NCI-H1417 (cell line): ENCODE measurements around the gene TSR3.
A peak's percentile ranks its signal among the peaks of the same experiment; 100 is the strongest.
"Not testable (repeated sequence)": the region's sequence is repeated elsewhere in the genome, so short reads cannot be mapped to it uniquely, and the experiment has no call there.

ENCODE experiments used
- DNase-seq, 3 experiments: peaks; one replicate each; lab custom pipeline; 2025; lab: John Stamatoyannopoulos, UW

TSR3 gene

DNA sequence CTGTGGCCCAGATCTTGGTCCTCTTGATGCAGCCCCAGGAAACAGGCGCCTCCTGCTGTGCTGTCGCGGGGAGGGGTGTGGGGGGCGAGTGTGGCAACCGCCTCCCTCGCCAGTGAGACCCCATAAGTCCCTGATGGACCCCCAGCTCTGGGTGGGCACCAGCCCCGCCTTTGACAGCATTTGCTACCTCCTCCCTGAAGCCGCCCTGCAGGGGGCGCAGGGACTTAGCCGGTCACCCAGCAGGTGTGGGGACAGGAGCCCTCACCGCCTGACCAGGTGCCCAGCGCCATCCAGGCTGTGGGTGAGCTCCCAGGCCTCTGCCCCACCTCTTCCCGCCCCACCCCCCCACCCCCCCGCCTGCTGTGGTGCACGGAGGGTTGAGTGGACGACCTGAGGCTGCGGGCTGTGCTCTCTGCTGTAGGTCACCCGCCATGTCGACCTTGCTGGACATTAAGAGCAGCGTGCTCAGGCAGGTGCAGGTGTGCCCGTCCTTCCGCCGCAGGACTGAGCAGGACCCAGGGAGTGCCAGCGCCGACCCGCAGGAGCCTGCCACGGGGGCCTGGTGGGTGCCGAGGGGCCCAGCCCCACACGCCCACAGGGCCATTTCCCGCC lies 13.5 kb downstream of the TSR3 start:
- peak; percentile 35 to 67 (median 41) for DNase-seq

DNA sequence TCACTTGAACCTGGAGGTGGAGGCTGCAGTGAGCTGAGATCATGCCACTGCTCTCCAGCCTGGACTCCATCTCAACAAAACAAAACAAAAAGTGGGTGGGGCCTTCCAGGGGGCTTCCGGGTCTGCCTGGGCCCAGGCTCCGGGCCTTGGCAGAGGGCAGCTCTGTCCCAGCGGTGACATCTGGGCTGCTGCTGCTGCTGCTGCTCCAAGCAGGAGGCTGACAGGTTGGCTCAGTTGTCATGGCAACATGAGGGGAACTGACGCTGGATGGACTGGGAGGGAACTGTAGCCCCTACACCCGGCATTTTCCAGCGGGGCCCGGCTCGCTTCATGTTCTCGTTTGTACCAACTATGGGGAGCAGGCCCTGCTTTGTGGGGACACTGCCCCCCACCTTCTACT lies 14.2 kb downstream of the TSR3 start:
- DNase-seq: peak in 1 of 3 experiments; percentile 37

DNA sequence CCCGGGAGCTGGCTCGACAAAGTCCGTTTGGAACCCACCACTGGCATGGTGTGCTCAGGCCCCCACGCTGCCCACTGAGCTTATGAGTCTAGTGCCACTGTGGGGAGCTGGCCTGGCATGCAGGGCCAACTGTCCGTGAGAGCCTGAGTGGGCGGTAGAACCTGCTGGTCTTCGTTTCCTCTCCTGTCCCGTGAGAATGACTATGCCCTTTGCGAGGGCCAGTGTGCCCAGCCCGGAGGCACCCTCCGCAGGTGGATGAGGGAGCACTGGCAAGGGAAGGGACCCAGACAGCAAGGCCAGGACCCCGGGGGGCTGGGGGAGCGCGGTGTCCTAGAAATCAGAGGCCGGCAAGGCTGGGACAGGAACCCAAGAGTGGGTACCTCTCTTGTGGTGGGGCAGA lies 15.1 kb downstream of the TSR3 start:
- no peak for DNase-seq

DNA sequence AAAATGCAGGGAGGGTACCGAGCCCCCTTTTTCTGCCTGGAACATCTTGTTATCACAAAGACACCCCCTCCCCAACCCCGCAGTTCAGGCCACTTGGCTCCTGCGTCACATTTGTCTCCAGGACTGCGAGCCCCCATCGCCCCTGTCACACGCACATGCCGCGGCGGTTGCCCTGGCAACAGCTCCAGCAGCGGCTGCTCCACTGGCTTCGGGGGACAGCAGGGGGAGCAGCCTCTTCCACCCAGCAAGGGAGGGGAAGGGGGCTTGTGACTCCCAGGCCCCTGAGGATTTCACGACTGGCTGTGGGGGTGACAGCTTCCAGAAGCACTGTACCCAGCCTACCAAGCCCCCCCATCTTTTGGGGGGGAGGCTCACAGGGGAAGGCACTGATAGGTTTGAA lies 15.7 kb downstream of the TSR3 start:
- DNase-seq: peak in 2 of 3 experiments; percentile 59 to 72

DNA sequence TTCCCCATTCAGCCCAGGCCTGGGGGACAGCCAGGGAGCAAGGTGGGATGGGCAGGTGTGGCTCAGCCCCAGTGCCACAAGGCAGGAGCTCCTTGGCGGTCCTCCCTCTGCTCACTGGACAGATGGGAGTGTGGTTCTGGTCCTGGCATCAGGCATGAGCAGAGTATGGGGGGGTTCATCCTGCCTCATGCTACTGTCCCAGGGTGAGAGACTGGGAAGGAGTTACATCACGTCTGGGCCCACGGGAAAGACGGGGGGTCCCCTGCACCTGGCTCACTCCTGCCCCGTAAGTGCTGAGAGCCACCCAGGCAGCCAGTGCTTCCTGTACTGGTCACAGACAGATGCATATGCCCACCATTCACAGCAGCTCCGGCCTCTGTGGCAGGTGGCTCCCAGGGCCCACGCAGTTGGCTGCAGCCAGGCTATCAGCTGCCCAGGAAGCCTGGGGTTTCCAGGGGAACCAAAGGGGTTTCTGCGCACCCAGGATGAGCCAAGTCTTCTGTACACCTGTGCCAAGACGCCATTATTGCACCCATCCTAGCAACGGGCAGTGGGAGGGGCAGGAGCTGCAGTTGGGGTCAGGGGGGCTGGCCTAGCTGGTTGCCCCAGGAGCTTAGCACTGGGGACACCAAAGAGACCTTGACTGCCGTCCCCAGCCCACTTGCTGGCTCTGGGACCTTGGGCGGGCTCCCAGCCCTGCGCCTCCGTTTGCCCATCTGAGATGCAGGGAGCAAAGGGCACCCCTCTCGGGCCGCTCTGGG lies 16.3 kb downstream of the TSR3 start:
- peak in 2 of 3 experiments; percentile 56 to 71 for DNase-seq

DNA sequence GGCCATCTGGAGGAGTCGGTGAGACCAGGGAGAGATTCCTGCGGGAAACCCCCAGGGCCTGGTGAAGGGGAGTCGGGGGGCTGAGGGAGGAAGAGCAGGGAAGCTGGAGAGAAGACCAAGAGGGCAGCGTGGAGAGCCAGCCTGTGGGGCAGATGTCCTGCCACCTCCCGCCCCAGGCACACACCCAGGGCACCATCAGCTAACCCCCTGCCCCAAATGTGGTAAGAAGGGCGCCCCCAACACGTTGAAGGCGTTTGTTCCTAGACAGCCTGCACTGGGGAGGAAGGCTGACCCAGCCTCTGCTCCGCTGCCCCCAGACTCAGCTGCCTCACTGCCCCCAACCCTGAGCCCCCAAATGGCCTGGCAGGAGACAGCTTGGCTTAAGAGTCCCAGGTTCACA lies 16.9 kb downstream of the TSR3 start:
- DNase-seq: no peak

DNA sequence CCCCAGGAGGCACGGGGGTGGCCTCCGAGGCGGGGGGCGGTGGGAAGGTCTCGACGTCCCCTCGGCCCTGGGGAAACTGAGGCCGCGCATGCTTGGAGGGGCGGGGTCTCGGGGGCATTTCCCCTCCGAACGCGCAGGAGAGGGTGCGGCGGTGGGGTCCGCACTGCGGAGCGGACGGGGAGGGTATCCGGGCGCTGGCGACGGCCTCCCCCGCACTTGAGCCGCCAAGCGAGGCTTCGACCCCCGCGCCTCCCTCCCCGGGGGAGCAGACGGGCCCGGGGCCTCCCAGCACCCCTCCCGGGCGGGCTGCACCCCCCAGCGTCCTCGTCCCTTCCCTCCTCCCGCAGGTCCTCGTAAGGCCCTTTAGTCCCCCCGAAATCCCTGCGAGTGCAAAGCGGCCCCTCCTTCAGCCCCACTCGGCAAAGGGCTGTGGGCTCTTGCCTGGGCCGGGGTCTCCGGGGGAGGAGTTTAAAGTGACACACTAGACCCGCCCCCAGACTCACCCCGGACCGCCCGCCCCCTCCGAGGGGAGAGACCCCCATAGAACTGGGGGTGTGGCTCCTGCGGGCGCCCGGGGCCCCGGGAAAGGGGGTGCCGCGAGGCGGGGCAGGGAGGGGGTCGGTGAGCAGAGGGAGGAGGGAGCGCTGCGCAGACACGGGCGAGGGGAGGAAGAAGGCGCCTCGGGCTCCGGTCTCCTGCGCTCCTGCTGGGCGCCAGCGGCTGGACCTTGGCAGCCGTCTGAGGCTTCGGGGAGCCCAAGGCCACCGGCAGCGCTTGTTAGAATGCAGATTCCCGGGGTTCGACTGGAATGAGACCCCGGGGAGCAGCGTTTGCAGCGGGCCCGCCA lies 17.6 kb downstream of the TSR3 start:
- peak in 1 of 3 experiments; percentile 37 for DNase-seq

DNA sequence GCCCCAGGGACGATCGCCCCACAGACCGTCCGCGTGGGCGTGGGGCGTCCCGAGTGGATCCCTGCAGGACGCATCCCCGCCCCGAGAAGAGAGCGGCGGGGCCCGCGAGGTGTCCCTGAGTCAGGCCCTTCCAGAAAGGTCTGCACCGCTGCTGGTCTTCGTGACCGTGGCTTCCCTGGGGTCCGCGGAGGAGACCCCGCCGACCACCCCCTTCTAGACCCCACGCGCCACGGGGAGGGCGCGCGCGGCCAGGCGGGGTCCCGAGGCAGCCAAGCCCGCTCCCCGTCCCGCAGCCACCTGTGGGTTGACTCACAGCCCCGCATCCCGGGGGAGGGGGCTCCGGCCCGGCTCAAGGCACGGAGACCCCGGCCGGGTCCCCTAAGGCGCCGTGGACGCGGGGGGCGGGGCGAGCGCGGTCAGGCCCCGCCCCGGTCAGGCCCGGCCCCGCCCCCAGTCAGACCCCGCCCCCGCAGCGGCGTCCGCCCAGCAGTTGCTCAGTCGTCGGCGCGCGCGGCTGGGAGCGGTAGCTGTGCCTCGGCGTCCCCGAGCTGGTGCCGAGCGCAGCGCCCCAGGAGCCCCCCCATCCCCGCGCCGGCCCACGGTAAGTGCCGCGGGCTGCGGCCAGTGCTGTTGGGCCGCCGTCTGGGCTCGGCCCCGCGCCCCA lies 18.4 kb downstream of the TSR3 start, which contains the start of gene BAIAP3:
Gene BAIAP3, plus strand, starts transcription at position 497 of the 664 bp plus-strand sequence. CDS start 4,905 bp downstream, outside the sequence.
- DNase-seq: peak; percentile 45 to 49 (median 46)

DNA sequence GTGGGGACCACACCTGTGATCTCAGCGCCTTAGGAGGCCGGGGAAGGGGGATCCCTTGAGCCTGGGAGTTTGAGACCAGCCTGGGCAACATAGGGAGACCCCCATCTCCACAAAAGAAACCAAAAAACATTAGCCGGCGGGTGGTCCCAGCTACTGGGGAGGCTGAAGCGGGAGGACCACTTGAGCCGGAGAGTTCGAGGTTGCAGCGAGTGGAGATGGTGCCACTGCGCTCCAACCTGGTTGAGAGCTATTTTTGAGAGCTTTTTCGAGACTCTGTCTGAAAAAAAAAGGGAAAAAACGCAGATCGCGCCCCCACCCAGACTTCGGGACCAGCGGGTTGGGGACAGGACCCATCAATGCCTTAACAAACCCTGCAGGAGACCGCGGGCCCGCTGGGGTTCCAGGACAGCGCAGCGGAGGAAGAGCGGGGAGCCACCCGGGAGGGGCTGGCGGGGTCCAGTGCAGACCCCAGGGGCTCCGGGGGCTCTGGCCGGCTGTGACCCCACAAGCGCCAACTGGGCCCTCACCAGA lies 19.0 kb downstream of the TSR3 start:
- peak in 1 of 3 experiments; percentile 50 for DNase-seq

DNA sequence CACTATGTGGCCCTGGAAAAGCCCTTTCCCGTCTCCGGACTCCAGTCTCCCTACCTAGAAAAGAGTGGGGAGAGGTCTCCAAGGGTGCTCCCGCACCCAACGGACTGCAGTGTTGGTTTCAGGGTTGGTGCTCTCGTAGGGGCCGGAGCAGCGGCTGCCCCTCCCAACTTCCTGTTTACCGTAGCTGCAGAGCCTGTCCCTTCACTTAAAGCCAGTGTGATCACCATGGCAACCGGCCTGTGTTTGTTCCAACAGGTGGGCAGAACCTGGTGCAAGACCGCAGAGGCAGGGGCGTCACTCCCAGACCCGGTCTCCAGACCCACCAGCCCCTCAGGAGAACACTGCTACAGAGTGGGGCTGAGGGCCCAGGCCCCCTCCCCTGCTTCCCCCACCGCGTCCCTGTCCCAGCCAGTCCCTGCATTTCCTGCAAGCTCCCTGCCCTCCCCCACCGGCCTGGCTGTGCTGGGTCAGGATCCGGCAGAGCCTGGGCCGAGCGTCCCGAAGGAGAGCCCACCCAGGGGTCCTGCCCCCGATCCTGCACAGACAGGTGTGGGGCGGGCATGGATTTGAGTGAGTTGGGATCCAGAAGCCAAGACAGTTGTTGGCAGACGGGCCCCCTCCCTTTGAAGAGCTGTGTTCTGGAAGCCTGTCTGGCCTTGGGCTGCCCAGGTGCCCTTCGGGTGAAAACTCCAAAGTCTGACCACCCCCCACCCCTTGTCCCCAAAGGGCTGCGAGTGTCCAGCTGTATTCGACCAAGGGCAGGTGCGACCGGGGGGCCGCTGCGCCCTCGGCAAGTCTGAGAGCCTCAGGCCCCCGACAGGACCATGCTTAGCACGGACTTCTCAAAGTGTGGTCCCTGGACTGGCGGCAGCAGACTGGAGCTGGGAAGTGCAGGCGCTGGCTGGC lies 19.7 kb downstream of the TSR3 start:
- DNase-seq: peak; percentile 62 to 91 (median 76)

DNA sequence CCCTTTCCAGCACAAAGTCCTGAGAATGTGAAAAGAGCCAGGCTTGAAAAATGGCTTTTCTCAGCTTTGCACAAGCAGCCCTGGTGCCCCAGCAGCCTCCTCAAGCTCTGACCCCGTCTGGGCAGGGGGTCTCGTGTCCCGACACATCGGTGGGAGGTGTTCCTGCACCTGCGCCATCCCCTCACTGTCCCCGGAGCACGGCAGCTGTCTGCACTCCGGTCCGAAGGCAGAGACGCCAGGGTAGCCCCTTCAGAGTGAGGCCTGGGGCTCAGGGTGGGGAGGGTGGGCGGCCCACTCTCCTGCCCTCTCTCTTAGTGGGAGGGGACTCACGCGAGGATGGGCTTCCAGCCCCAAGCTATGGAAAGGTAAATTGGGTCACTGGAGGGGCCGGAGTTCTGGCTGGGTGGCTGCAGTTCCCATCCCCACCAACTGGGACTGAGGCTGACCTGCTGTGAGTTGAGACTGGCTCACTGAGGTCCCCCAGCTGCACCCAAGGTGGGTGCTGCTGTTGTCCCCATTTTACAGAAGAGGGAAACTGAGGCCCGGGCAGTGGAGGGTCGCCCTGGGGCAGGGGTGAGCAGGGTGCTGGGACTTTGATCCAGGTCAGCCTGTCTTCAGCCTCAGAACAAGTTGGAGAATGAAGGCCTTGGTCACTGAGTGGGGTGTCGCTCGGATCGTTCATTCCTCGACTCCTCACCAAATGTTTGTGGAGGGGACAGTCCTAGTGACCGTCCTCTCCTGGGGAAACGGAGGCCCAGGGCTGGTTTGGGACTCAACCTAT lies 20.6 kb downstream of the TSR3 start:
- no peak for DNase-seq

DNA sequence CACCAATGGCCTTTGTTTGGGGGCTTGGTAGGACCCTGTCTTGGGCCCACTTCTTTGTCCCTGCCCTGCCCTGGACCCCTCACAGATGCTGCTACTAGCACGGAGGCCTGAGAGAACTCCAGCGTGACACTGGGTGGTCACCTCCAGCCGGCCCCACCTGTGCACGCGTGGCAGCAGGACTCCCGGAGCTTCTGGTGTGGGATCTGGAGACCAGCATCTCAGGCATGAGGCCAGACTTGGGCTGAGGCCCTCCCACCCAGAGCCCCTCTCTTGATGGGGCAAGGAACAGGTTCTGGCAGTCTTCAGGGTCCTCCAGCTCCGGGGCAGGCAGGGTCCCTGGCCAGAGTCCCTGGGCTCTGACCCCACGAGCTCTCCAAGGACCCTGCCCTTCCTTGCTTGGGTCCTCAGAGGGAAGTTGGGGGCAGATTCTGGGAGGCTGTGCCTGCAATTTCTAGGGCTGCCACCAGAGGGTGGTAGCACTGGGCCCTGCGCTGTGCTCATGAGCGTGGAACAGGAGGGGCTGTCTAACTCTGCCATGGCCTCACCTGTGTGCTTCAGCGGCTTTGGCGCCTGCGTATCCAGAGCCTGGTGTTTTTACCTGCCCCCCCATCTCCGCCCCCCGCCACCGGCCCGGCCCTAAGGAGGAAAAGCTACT lies 21.3 kb downstream of the TSR3 start:
- peak in 1 of 3 experiments; percentile 47 for DNase-seq

DNA sequence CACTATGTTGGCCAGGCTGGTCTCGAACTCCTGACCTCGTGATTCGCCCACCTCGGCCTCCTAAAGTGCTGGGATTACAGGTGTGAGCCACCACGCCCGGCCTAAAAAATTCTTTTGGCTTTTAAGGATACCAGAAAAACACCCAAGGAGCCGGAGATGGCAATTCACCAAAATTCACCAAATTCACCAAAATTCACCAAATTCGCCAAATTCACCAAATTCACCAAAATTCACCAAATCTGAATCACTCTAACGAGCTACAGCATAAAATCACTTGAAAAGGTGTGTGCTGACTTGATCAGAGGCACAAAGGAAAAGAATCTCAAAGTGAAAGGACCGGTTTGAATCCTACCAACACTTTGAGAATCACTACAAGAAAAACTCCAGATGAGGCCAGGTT lies 22.7 kb downstream of the TSR3 start:
- not testable (repeated sequence) for DNase-seq

DNA sequence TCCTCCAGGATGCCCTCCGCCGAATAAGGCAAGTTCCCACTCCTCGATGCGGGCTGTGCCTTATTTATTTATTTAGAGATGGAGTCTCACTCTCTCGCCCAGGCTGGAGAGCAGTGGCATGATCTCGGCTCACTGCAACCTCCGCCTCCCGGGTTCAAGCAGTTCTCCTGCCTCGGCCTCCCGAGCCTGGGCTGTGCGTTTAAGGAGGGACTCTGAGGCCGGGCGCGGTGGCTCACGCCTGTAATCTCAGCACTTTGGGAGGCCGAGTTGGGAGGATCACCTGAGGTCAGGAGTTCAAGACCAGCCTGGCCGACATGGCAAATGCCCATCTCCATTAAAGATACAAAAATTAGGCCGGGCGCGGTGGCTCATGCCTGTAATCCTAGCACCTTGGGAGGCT lies 23.5 kb downstream of the TSR3 start:
- not testable (repeated sequence) for DNase-seq

DNA sequence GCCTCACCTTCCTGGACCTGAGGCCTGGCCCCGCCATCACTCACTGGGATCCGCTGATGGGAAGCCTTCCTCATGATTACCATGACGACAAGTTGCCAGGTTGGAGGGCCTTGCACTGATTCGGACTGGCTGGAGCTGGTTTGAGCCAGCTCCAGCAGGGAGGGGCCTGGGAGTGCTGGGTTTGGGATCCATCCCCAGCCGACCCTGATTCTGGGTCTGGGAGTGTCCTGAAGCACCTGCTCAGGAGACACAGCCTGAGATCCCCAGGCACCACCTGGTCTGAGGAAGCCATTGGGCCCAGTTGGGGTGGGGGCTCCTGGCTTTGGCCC lies 24.1 kb downstream of the TSR3 start:
- peak in 1 of 3 experiments; percentile 59 for DNase-seq

DNA sequence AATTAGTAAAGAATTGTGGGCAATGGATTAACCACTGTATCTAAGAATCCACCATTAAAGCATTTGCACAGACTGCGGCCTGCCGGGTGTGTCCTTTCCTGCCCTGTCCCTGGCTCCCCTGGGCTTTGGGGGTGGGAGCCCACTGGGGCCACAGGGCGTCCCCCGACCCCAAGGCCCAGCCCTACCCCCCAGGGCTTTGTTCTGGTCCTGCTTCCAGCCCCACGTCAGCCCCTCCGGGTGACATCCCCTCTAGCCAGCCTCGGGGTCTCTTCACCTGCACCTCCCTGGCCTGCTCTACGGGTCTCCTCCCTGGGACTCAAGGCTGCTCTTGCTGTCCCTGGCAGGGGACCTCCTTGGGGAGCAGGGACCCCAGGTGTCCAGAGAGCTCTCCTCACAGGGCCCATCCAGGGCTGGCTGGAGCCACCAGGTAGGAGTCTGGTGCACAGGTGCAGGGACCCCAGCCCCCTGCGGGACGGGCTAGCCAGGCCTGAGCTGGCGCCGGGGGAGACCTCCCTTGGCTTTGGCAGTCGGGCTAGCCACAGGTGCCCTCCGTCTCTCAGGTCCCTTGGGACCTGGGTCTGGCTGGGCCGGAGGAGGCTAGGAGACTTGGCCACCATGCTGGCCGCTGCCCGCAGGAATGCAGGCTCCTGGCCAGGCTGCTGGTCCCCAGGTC lies 24.6 kb downstream of the TSR3 start:
- no peak for DNase-seq

DNA sequence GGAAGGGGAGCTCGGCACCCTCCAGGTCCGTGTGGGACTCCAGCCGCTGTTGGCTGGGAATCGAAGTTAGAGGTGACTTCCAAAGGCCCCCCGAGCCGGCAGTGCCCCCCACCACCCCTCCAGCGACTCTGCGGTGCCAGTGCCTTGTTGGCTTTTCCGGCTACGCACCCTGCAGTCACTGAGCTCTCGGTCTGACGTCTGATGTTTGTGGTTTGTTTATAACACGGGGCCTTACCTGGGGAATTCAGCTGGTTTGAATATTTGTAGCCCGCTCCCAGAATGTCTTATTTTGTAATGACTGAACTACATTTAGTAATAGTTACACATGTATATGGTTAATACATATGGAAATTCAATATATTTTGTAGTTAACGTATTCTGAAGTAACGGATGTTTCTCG lies 25.3 kb downstream of the TSR3 start:
- no peak for DNase-seq

DNA sequence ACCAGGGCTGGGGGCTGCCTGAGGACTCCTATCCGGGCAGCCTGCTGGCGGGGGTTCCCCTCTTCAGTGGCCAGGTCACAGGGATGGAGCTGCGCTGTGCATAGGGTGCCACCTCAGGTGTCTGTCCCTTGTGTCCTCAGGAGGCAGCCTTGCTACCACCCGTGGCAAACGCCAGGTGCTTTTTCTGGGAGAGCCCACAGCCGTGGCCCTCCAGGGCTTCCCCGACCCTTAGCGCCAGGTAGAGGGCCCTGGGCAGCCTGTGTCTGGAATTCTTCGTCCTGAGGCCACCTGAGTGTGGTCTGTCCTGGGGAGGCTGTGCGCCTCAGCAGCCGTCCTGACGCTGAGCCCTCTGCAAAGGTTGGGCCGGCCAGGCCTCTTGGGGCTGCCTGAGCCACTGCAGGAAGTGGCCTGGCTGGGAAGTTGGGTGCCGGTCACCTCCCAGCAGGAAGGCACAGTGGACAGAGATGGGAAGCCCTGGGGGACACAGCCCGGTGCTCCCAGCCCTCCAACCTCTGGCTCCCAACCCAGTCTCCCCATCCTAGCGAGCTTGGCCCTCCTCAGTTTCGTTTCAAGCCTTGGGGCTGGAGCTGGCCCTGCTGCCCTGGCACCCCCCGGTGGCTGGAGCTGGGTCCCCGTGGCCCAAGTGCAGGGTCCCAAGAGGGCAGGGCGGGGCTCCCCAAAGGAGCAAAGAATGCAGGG lies 25.9 kb downstream of the TSR3 start:
- no peak for DNase-seq
